ENCODE measurements around the gene SAMD4A. TPM values are rescaled to one million over a fixed set of nuclear protein-coding genes. Genes with fewer than 3 reads are reported as not detected.
A peak's percentile ranks its signal among the peaks of the same experiment; 100 is the strongest.

SAMD4A gene
- total and polyA plus RNA-seq, 12 donors: 14.0 to 284 (median 191) TPM

- H3K36me3 ChIP-seq: peaks cover 0 to 93% (median 39%) of the 10 kb centered on the region in 9 donors
- H3K27me3 ChIP-seq: no peaks in the 10 kb centered on the region
- peak overlapping the region in 1 of 10 donors; percentile 28 for H3K27ac ChIP-seq
- no peaks in the 10 kb centered on the region for H3K9me3 ChIP-seq
- TF ChIP-seq CTCF (IDR thresholded peaks at IDR 0.05): no peak
- intact Hi-C loops (cut with DNase I): no loop called here
- 74 to 84% methylated on average over 11 of the region's 11 CpGs for WGBS, 2 donors
- DNase-seq (no peak), ATAC-seq (no peak)
- H3K4me1 ChIP-seq: peaks cover 6 to 45% (median 18%) of the 10 kb centered on the region in 9 donors
- H3K4me3 ChIP-seq: no peak overlapping the region
Measured at GRCh38 chr14:54760866-54761575, 194.1 kb downstream of the SAMD4A start.

GRCh38 chr14:54761835-54762234 is 194.9 kb downstream of the SAMD4A start:
- no peaks in the 10 kb centered on the region for H3K9me3 ChIP-seq
- peak in 2 of 8 donors; percentile 31 to 32 for ATAC-seq
- no peak for TF ChIP-seq CTCF (IDR thresholded peaks at IDR 0.05)
- DNase-seq: no peak
- peaks cover 0 to 93% (median 43%) of the 10 kb centered on the region in 9 donors for H3K36me3 ChIP-seq
- 91 to 94% methylated on average over 6 of the region's 6 CpGs for WGBS, 2 donors
- H3K27ac ChIP-seq: peak overlapping the region in 3 of 10 donors; percentile 4 to 28 (median 27)
- no peak overlapping the region for H3K4me3 ChIP-seq
- no peaks in the 10 kb centered on the region for H3K27me3 ChIP-seq
- intact Hi-C loops (cut with DNase I): no loop called here
- H3K4me1 ChIP-seq: peaks cover 5 to 48% (median 18%) of the 10 kb centered on the region in 9 donors

GRCh38 chr14:54762296-54762695 is 195.4 kb downstream of the SAMD4A start:
- WGBS, 2 donors: 70 to 75% methylated on average over 5 of the region's 5 CpGs
- intact Hi-C loops (cut with DNase I): no loop called here
- DNase-seq (no peak), ATAC-seq (peak in 4 of 8 donors; percentile 14 to 45 (median 21))
- Histone ChIP-seq H3K9me3 (no peaks in the 10 kb centered on the region), H3K27ac (peak overlapping the region in 1 of 10 donors; percentile 4), H3K36me3 (peaks cover 0 to 97% (median 45%) of the 10 kb centered on the region in 9 donors), H3K27me3 (no peaks in the 10 kb centered on the region), H3K4me1 (peaks cover 3 to 48% (median 20%) of the 10 kb centered on the region in 9 donors), H3K4me3 (no peak overlapping the region)
- no peak for TF ChIP-seq CTCF (IDR thresholded peaks at IDR 0.05)

GRCh38 chr14:54763761-54764160 is 196.8 kb downstream of the SAMD4A start:
- peaks cover 3 to 47% (median 13%) of the 10 kb centered on the region in 9 donors for H3K4me1 ChIP-seq
- H3K27ac ChIP-seq: no peak overlapping the region
- ATAC-seq (no peak), DNase-seq (no peak)
- 88 to 91% methylated on average over 12 of the region's 12 CpGs for whole genome bisulfite sequencing, 2 donors
- no peaks in the 10 kb centered on the region for H3K27me3 ChIP-seq
- H3K9me3 ChIP-seq: no peaks in the 10 kb centered on the region
- H3K36me3 ChIP-seq: peaks cover 0 to 98% (median 45%) of the 10 kb centered on the region in 9 donors
- H3K4me3 ChIP-seq: no peak overlapping the region
- intact Hi-C loops (cut with DNase I): no loop called here
- TF ChIP-seq CTCF (IDR thresholded peaks at IDR 0.05): no peak

Measured in heart right ventricle (tissue), 16 donors.